ENCODE results near the gene PRDM1. TPM values are rescaled to one million over a fixed set of nuclear protein-coding genes. Genes with fewer than 3 reads are reported as not detected.

Gene PRDM1
- total RNA-seq, 1 experiment from 2014 or later: 0.84 TPM

DNA sequence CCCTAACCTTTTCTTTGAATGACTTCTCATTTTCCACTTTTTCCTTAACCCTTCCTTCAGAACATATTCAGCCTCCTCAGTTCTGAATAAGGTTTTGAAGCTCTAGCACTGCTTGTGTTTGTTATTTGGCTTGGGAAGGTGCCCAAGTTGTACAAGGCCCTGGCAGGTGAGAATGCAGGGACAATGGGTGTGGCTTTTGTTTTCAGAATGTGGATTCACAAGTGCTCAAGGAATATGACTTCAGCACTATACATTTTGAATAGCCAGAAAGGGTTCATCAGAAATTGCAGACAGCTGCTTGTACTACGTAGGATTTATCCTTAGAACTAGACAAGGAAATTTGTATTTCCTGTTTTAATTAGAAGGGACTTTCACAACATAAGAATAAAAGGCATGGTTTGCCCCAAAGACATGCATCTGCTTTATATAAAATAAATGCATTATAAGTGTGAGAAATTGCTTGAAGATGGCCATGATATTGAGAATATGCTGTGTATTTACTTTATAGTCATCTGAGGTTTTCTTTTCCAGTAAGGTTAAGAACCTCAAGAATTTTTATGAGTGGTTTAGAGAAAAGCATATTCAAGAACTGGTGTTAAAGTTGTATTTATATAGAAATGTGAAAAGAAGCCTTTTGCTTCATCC, 29.3 kb upstream of the PRDM1 start:
- Histone ChIP-seq H3K36me3 (no peaks in the 10 kb centered on the region), H3K4me3 (no peak overlapping the region), H3K27me3 (replicated peaks) (no peaks in the 10 kb centered on the region), H3K4me1 (replicated peaks) (no peaks in the 10 kb centered on the region), H3K27ac (no peak overlapping the region), H3K9me3 (replicated peaks) (no peaks in the 10 kb centered on the region)
- DNase-seq (ENCODE audit: low read depth in 1 of 2, low spot score in 2 of 2): no peak

DNA sequence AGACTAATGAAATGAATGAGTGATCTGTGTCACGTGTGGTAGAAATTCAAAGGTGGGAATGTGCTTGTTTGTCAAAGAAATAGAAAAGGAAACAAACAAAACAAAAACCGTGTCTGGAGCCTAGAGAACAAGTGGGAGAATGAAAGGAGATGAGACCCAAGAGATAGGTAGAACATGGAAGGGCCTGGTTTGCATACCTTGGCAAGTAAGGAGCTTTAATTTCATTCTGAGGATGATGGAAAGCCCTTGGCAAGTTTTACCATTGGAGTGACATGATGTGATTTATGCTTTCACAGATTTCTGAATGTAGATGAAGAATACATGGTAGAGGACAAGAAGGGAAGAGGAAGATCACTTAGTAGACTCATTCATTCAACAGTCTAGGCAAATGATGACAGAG, 26.8 kb upstream of the PRDM1 start:
- H3K27ac ChIP-seq: no peak overlapping the region
- H3K36me3 ChIP-seq: no peaks in the 10 kb centered on the region
- no peaks in the 10 kb centered on the region for H3K27me3 ChIP-seq (replicated peaks)
- H3K4me1 ChIP-seq (replicated peaks): no peaks in the 10 kb centered on the region
- no peak for DNase-seq (ENCODE audit: low read depth in 1 of 2, low spot score in 2 of 2)
- H3K4me3 ChIP-seq: no peak overlapping the region
- no peaks in the 10 kb centered on the region for H3K9me3 ChIP-seq (replicated peaks)

DNA sequence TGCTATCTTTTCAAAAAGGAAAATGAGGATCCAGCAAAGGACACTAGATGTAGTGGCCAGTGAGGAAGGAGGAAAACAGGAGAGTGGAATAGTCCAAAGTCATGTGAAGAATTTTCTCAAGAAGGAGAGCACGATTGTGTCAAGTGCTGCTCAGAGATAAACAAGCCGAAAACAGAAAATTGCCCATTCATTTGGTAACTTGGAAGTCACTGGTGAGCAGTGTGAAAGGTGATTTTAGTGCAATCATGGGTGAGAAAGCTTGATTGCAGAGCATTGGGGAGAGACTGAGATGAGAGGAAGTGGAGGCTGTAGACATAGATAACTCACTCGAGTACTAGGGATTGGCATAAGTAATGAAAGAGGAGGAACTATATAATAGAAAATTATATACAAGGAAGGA, 26.0 kb upstream of the PRDM1 start:
- Histone ChIP-seq H3K27ac (no peak overlapping the region), H3K4me3 (no peak overlapping the region), H3K4me1 (replicated peaks) (no peaks in the 10 kb centered on the region), H3K9me3 (replicated peaks) (no peaks in the 10 kb centered on the region), H3K27me3 (replicated peaks) (no peaks in the 10 kb centered on the region), H3K36me3 (no peaks in the 10 kb centered on the region)
- no peak for DNase-seq (ENCODE audit: low read depth in 1 of 2, low spot score in 2 of 2)

DNA sequence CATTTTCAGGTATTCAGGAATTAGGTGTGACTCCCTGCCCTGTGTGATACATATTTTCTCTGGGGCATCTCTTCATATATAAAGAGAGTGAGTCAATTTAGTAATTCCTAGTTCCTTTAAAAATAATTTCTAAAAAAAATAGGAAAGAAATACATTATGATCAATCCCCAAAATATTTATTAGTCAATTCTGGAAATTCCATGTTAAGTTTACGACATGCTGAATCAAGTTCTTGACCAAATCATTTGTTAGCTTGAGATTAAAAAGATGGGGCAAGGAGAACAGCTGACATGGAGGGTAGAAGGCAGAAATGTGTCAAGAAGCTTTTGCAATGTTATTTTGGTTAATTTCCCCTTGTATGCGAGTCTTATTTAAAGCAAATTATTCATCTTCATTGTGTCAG, 22.7 kb upstream of the PRDM1 start:
- Histone ChIP-seq H3K27ac (no peak overlapping the region), H3K36me3 (no peaks in the 10 kb centered on the region), H3K27me3 (replicated peaks) (no peaks in the 10 kb centered on the region), H3K9me3 (replicated peaks) (no peaks in the 10 kb centered on the region), H3K4me3 (no peak overlapping the region), H3K4me1 (replicated peaks) (no peaks in the 10 kb centered on the region)
- no peak for DNase-seq (ENCODE audit: low read depth in 1 of 2, low spot score in 2 of 2)

DNA sequence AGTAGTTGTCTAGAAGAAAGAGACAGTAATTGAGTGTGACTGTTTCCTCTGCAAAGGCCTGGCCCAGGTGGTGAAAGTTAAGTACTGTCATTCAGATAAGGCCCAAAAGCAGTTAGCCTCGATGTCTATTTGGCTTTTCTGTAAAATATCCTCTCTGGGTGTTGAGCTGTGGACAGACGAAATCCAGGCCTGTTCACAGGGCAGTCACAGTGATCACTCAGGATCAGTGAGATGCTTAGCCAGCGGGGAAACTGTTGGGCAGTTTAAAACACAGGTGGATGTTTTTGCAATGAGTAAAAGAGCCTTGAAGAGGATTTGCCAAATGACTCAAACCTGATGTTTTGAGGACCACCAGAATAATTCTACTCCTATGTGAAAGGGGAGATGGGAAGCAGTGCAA, 22.0 kb upstream of the PRDM1 start:
- no peak overlapping the region for H3K27ac ChIP-seq
- no peak for DNase-seq (ENCODE audit: low read depth in 1 of 2, low spot score in 2 of 2)
- H3K4me3 ChIP-seq: no peak overlapping the region

DNA sequence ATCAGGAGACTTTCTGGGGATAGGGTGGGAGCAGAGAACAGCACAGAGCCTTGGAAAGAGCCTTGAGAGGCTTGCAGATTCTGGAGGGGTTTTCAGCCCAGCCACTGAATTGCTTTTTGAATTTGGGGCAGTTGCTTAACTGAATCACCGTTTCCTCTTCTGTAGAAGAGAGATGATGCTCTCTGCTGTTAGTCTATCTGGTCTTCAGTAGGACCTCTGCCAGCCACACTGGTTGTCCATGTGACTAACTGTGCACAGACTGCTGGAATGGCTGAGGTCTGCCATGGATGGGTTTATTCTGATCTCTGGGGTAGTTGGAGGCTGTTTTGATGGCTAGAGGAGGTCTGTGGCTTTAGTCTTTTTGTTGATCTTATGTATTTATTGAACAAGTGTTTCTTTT, 21.4 kb upstream of the PRDM1 start:
- no peak for DNase-seq (ENCODE audit: low read depth in 1 of 2, low spot score in 2 of 2)
- Histone ChIP-seq H3K27ac (no peak overlapping the region), H3K36me3 (no peaks in the 10 kb centered on the region), H3K27me3 (replicated peaks) (no peaks in the 10 kb centered on the region), H3K4me3 (no peak overlapping the region), H3K9me3 (replicated peaks) (no peaks in the 10 kb centered on the region), H3K4me1 (replicated peaks) (peaks cover 5% of the 10 kb centered on the region)

More for the DNA sequence above, 22.0 kb upstream of the PRDM1 start:
- Histone ChIP-seq H3K4me1 (replicated peaks) (no peaks in the 10 kb centered on the region), H3K9me3 (replicated peaks) (no peaks in the 10 kb centered on the region), H3K27me3 (replicated peaks) (no peaks in the 10 kb centered on the region), H3K36me3 (no peaks in the 10 kb centered on the region)

DNA sequence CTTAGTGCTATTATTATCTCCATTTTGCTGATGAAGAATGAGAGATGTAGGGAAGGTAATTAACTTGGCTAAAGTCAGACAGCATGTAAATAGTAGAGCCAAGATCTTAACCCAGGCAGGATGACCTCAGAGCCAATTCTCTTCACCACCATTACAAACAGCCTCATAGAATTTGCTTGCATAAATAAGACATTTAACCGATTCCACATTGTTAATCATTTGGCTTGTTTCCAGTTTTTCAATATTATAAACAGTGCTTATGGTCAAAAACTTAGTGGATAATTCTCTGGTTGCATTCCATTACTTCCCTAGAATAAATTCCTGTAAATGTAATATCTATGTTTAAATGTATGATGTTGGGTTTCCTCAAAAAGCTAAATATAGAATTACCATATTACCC, 19.1 kb upstream of the PRDM1 start:
- no peak for DNase-seq (ENCODE audit: low read depth in 1 of 2, low spot score in 2 of 2)
- H3K27ac ChIP-seq: no peak overlapping the region

DNA sequence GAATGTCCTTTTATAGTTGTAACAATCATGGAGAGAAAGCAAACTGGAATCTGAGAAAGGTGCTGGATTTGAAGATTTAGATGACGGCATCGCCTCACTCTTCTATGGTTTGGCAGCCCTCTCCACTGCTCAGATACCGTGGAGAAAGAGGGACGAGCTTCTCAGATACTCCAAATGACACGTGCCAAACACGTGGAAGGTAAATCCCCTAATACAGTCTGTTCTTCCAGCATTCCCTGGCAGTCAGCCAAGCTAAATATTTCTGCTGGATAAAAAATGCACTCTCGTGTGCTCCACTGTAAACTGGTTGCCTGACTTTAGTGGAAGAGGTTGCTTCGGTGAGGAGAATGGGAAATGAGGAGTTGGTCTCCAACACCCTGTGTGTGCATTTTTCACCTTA, 16.7 kb upstream of the PRDM1 start:
- no peaks in the 10 kb centered on the region for H3K36me3 ChIP-seq
- H3K27ac ChIP-seq: no peak overlapping the region
- H3K9me3 ChIP-seq (replicated peaks): no peaks in the 10 kb centered on the region
- H3K27me3 ChIP-seq (replicated peaks): no peaks in the 10 kb centered on the region
- peak; percentile 53 to 56 for DNase-seq (ENCODE audit: low read depth in 1 of 2, low spot score in 2 of 2)
- H3K4me3 ChIP-seq: no peak overlapping the region
- H3K4me1 ChIP-seq (replicated peaks): peaks cover 6% of the 10 kb centered on the region

More for the DNA sequence above, 19.1 kb upstream of the PRDM1 start:
- Histone ChIP-seq H3K9me3 (replicated peaks) (no peaks in the 10 kb centered on the region), H3K27me3 (replicated peaks) (no peaks in the 10 kb centered on the region), H3K4me3 (no peak overlapping the region), H3K4me1 (replicated peaks) (peaks cover 6% of the 10 kb centered on the region), H3K36me3 (no peaks in the 10 kb centered on the region)

DNA sequence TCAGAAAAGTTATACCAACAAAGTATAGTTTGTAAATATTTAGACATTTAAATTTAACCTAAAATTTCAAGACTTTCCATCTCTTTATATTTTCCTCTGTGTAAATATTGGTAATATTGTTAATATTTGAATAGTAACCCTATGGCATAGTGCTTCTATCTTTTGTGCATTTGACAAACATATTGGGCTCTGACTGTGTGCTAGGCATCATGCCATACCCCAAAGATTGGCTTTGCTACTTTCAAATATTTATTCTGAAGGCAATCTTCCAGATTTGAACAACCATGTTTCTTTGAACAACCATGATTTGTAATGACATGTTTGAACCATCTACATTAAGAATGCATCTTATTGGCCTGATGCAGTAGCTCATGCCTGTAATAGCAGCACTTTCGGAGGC, 15.5 kb upstream of the PRDM1 start:
- Histone ChIP-seq H3K4me1 (replicated peaks) (peaks cover 6% of the 10 kb centered on the region), H3K27ac (no peak overlapping the region), H3K4me3 (no peak overlapping the region), H3K9me3 (replicated peaks) (no peaks in the 10 kb centered on the region), H3K36me3 (no peaks in the 10 kb centered on the region), H3K27me3 (replicated peaks) (no peaks in the 10 kb centered on the region)
- DNase-seq (ENCODE audit: low read depth in 1 of 2, low spot score in 2 of 2): no peak

DNA sequence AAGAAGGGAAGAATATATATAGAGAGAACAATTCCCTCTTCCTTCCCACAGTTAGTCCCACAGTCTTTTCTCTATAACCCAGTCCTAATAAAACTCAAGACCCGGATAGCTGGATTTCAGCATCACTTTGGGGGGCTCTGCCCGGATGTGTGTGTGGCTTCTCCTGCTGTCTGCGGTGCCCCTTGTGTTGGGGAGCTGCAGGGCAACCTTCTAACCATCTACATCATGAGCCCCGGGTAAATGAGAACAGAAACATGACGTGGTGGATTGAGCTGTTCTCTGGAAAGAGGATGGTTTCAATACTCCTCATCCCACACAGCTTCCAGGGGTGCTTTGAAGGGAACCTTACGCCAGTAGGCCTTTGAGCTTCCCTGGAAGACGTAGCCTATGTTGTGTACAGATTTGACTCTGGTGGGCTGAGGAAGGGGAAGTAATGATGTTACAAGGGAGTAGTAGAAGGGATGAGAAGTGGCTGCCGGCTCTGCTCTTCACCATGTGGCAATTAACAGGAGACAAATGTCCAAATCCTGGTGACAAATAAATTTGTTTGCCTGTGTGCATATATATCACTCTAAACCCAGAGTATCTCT, 13.5 kb upstream of the PRDM1 start:
- H3K4me1 ChIP-seq (replicated peaks): peaks cover 13% of the 10 kb centered on the region
- no peak overlapping the region for H3K4me3 ChIP-seq
- no peaks in the 10 kb centered on the region for H3K36me3 ChIP-seq
- no peaks in the 10 kb centered on the region for H3K27me3 ChIP-seq (replicated peaks)
- DNase-seq (ENCODE audit: low read depth in 1 of 2, low spot score in 2 of 2): no peak
- H3K9me3 ChIP-seq (replicated peaks): no peaks in the 10 kb centered on the region
- no peak overlapping the region for H3K27ac ChIP-seq

DNA sequence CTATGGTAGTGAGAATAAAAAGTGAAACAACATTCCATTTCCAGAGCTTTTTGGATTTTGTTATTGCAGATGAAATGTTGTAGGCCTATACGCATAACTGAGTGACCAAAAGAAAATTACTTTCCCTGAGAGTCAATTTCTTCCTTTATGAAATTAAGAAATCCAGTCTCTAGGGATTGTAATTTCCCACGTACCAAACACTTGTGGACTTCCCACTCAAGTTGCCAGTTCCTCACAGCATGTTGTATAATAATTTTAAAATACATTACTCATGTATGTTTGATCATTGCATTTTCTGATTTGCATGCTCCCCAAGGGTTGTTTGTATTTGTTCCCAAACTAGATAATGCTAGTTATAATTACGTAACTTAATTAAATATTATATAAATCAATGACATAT, 12.0 kb upstream of the PRDM1 start:
- no peak overlapping the region for H3K27ac ChIP-seq
- no peaks in the 10 kb centered on the region for H3K27me3 ChIP-seq (replicated peaks)
- H3K4me3 ChIP-seq: no peak overlapping the region
- no peaks in the 10 kb centered on the region for H3K36me3 ChIP-seq
- H3K9me3 ChIP-seq (replicated peaks): no peaks in the 10 kb centered on the region
- peaks cover 16% of the 10 kb centered on the region for H3K4me1 ChIP-seq (replicated peaks)
- DNase-seq (ENCODE audit: low read depth in 1 of 2, low spot score in 2 of 2): no peak

DNA sequence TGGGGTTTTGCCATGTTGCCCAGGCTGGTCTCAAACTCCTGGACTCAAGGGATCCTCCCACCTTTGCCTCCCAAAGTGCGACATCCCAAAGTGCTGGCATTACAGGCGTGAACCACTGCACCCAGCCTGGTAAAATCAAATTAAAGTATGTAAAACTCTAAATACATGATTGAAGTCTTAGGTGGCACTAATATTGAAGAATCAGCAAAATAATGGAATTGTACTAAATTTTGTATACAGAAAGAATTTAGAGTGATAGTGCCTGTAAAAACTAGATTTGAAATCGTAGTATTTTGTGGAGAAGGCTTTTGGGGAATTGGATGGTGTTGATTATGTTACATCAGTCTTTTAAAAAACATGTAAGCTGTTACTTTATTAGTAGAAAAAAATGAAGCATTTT, 10.0 kb upstream of the PRDM1 start:
- no peaks in the 10 kb centered on the region for H3K27me3 ChIP-seq (replicated peaks)
- DNase-seq (ENCODE audit: low read depth in 1 of 2, low spot score in 2 of 2): no peak
- H3K4me3 ChIP-seq: no peak overlapping the region
- H3K4me1 ChIP-seq (replicated peaks): peaks cover 10% of the 10 kb centered on the region
- H3K27ac ChIP-seq: no peak overlapping the region
- no peaks in the 10 kb centered on the region for H3K36me3 ChIP-seq
- no peaks in the 10 kb centered on the region for H3K9me3 ChIP-seq (replicated peaks)

DNA sequence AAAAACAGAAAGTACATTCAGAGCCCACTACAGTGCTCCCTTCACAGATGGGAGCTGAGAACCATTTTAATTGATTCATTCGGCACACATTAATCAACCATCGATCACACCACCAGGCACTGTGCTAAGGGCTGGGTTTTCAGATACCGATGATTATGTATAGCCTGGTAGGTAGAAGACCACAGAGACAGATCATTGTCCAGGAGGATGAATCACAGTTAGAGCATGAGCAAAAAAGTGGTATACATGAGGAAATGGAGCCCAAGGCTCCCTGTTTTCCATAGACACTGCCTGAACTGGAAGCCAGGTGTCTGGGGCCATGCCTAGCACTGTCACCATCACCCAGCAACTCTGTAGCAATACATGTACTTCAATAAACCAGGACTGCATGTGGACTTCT, 9.0 kb upstream of the PRDM1 start:
- peaks cover 10% of the 10 kb centered on the region for H3K4me1 ChIP-seq (replicated peaks)
- no peaks in the 10 kb centered on the region for H3K9me3 ChIP-seq (replicated peaks)
- no peak overlapping the region for H3K27ac ChIP-seq
- H3K36me3 ChIP-seq: no peaks in the 10 kb centered on the region
- no peaks in the 10 kb centered on the region for H3K27me3 ChIP-seq (replicated peaks)
- no peak overlapping the region for H3K4me3 ChIP-seq
- DNase-seq (ENCODE audit: low read depth in 1 of 2, low spot score in 2 of 2): no peak

DNA sequence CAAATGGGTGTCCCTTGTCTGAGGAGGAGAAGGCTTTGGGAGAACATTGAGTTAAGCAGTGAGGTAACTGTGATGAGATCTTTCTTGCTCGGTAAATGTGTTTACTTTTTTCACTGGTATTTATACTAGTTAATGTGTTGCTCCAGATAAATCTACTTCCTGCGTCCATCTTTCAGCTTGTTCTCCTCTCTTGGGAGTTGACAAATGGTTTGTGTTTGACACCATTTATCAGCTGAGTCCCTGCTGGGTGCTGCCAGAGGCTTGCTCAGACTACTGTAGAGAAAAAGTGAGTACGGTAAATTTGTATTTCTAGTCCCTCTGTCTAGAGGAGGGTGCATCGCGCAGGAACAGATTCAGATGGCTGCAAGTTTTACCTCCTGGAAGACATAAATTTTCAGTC, 8.3 kb upstream of the PRDM1 start:
- H3K4me1 ChIP-seq (replicated peaks): peaks cover 15% of the 10 kb centered on the region
- DNase-seq (ENCODE audit: low read depth in 1 of 2, low spot score in 2 of 2): no peak
- no peak overlapping the region for H3K4me3 ChIP-seq
- no peak overlapping the region for H3K27ac ChIP-seq
- no peaks in the 10 kb centered on the region for H3K9me3 ChIP-seq (replicated peaks)
- H3K27me3 ChIP-seq (replicated peaks): no peaks in the 10 kb centered on the region
- no peaks in the 10 kb centered on the region for H3K36me3 ChIP-seq

All from SJSA1 (cell line).